Tibial nerve (tissue), 4 donors: Measurements from ENCODE around the gene NOSTRIN. TPM values are rescaled to one million over a fixed set of nuclear protein-coding genes. Genes with fewer than 3 reads are reported as not detected.
"Not testable (repeated sequence)": the region's sequence is repeated elsewhere in the genome, so short reads cannot be mapped to it uniquely, and the experiment has no call there.

Experiments
- DNase-seq, 2 donors: peaks; one replicate each; pipeline ENCODE4 v3.0.0-alpha.2; 2019; ENCODE audit warnings: low spot score in 2 of 2
- H3K27ac ChIP-seq, 4 donors: fragments of 200-600 bp; sonication (generic) in 3 of 4; one replicate each; pipeline ENCODE4 v1.5.1; 2017 to 2019; ENCODE audit warnings: mild to moderate bottlenecking in 1 of 4
- H3K27me3 ChIP-seq, 2 donors: fragments of 200-600 bp; sonication (generic) in 1 of 2; one replicate each; pipeline versions ENCODE4 v1.5.1 to v1.6.0; 2017 to 2019
- H3K36me3 ChIP-seq, 3 donors: fragments of 200-600 bp; sonication (generic); one replicate each; pipeline ENCODE4 v1.5.1; 2018 to 2019
- H3K4me1 ChIP-seq, 4 donors: fragments of 200-600 bp; sonication (generic) in 3 of 4; one replicate each; pipeline ENCODE4 v1.5.1; 2017 to 2019
- H3K4me3 ChIP-seq, 4 donors: fragments of 200-600 bp; sonication (generic) in 3 of 4; one replicate each; pipeline ENCODE4 v1.5.1; 2017 to 2019; ENCODE audit warnings: mild to moderate bottlenecking in 1 of 4, moderate library complexity in 1 of 4
- H3K9me3 ChIP-seq, 4 donors: fragments of 200-600 bp; sonication (generic) in 3 of 4; one replicate each; pipeline ENCODE4 v1.5.1; 2017 to 2019
- EP300 ChIP-seq, 2 donors: sonication (generic); formaldehyde crosslinking; IDR thresholded peaks; one replicate each; pipeline ENCODE4 v1.6.1; 2017; ENCODE audit warnings: antibody characterized with exemption in 2 of 2, mild to moderate bottlenecking in 1 of 2
- POLR2A ChIP-seq, 2 donors: fragments of 450-650 bp; IDR thresholded peaks; one replicate each; pipeline ENCODE4 v1.6.1; 2017; ENCODE audit warnings: antibody characterized with exemption in 2 of 2, mild to moderate bottlenecking in 2 of 2, moderate library complexity in 2 of 2
- WGBS, 2 donors: methylation state at CpG; one replicate each; pipeline ENCODE4 v1.1.5; 2018; 5-methylcytosine and 5-hydroxymethylcytosine counted together
- total RNA-seq, 4 donors: library from RNA; depleted of rRNA; stranded (reverse); fragments of >200 nt; gene quantifications; one replicate each; pipeline ENCODE4 v1.1.0, GENCODE V29; 2016
- TF ChIP-seq, protein P1 (sequence below), 5 experiments: fragments of 200-600 bp in 3 of 5; fragments of 450-650 bp in 2 of 5; sonication (generic) in 3 of 5; IDR thresholded peaks; one replicate each; pipeline ENCODE4 v1.5.1; 2016 to 2019; ENCODE audit warnings: antibody characterized with exemption in 5 of 5, mild to moderate bottlenecking in 3 of 5, moderate library complexity in 2 of 5

Gene NOSTRIN
- total RNA-seq, 4 donors from 2014 or later = 6.3 to 42.4 (median 24.4) TPM

GRCh38 chr2:168854651-168855050 lies 52.2 kb downstream of the NOSTRIN start:
- H3K36me3 ChIP-seq = no peaks in the 10 kb centered on the region
- 98% methylated on average over 5 of the region's 5 CpGs for WGBS, 2 donors
- H3K9me3 ChIP-seq = no peaks in the 10 kb centered on the region

DNA sequence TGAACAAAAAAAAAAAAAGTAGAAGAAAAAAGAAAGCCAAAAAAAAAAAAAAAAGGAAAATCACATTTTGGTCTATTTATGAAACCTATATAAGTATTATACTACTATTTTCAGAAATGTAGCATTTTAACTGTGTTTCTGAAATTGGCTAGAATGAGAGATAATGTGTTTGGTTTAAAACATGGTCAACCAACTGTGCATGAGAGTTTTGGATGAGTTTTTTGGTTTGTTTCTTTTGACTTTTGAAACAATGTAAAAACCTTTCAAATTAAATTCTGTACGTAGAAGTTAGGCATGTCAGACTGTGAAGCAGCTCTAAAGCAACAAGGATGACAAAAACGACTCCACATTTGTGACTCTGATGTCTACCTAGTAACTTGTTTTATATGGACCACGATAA lies 53.2 kb downstream of the NOSTRIN start:
- Histone ChIP-seq H3K9me3 (no peaks in the 10 kb centered on the region), H3K27me3 (no peaks in the 10 kb centered on the region), H3K36me3 (no peaks in the 10 kb centered on the region), H3K27ac (no peak overlapping the region), H3K4me1 (no peaks in the 10 kb centered on the region), H3K4me3 (no peak overlapping the region)
- no peak for DNase-seq
- 96 to 97% methylated on average over 3 of the region's 3 CpGs for WGBS, 2 donors
- no peak for TF ChIP-seq EP300 (IDR thresholded peaks at IDR 0.05)
- TF ChIP-seq POLR2A (IDR thresholded peaks at IDR 0.05) = no peak
- TF ChIP-seq, protein P1, sequence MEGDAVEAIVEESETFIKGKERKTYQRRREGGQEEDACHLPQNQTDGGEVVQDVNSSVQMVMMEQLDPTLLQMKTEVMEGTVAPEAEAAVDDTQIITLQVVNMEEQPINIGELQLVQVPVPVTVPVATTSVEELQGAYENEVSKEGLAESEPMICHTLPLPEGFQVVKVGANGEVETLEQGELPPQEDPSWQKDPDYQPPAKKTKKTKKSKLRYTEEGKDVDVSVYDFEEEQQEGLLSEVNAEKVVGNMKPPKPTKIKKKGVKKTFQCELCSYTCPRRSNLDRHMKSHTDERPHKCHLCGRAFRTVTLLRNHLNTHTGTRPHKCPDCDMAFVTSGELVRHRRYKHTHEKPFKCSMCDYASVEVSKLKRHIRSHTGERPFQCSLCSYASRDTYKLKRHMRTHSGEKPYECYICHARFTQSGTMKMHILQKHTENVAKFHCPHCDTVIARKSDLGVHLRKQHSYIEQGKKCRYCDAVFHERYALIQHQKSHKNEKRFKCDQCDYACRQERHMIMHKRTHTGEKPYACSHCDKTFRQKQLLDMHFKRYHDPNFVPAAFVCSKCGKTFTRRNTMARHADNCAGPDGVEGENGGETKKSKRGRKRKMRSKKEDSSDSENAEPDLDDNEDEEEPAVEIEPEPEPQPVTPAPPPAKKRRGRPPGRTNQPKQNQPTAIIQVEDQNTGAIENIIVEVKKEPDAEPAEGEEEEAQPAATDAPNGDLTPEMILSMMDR (IDR thresholded peaks at IDR 0.05) = no peak

More at GRCh38 chr2:168854651-168855050, 52.2 kb downstream of the NOSTRIN start:
- H3K4me3 ChIP-seq = no peak overlapping the region
- no peaks in the 10 kb centered on the region for H3K27me3 ChIP-seq
- no peak for DNase-seq
- no peak overlapping the region for H3K27ac ChIP-seq
- TF ChIP-seq, protein P1 (IDR thresholded peaks at IDR 0.05) = no peak
- no peak for TF ChIP-seq EP300 (IDR thresholded peaks at IDR 0.05)
- no peak for TF ChIP-seq POLR2A (IDR thresholded peaks at IDR 0.05)
- H3K4me1 ChIP-seq = no peaks in the 10 kb centered on the region

- Histone ChIP-seq H3K36me3 (peaks cover 0 to 8% (median 0%) of the 10 kb centered on the region in 3 donors), H3K4me1 (no peaks in the 10 kb centered on the region), H3K4me3 (no peak overlapping the region), H3K9me3 (no peaks in the 10 kb centered on the region), H3K27me3 (no peaks in the 10 kb centered on the region), H3K27ac (no peak overlapping the region)
- 97% methylated on average over 2 of the region's 2 CpGs for WGBS, 2 donors
- TF ChIP-seq EP300 (IDR thresholded peaks at IDR 0.05) (no peak), POLR2A (IDR thresholded peaks at IDR 0.05) (no peak)
- TF ChIP-seq, protein P1 (IDR thresholded peaks at IDR 0.05) = no peak
- DNase-seq = no peak
Observed at GRCh38 chr2:168858146-168858545, 55.7 kb downstream of the NOSTRIN start.

- H3K36me3 ChIP-seq = peaks cover 0 to 20% (median 0%) of the 10 kb centered on the region in 3 donors
- not testable (repeated sequence) for H3K27ac ChIP-seq, DNase-seq, H3K4me1 ChIP-seq, H3K27me3 ChIP-seq, H3K4me3 ChIP-seq, H3K9me3 ChIP-seq
- WGBS, 2 donors = 92 to 96% methylated on average over 1 of the region's 1 CpG
Observed at GRCh38 chr2:168867164-168867563, 64.7 kb downstream of the NOSTRIN start.

- WGBS, 2 donors = 100% methylated on average over 1 of the region's 1 CpG
- not testable (repeated sequence) for H3K9me3 ChIP-seq
Observed at GRCh38 chr2:168870369-168870768, 67.9 kb downstream of the NOSTRIN start.

GRCh38 chr2:168870824-168871223 lies 68.4 kb downstream of the NOSTRIN start:
- 98 to 99% methylated on average over 4 of the region's 4 CpGs for WGBS, 2 donors
- not testable (repeated sequence) for DNase-seq

More at GRCh38 chr2:168870369-168870768, 67.9 kb downstream of the NOSTRIN start:
- H3K4me1 ChIP-seq, DNase-seq, H3K36me3 ChIP-seq, H3K27me3 ChIP-seq, H3K4me3 ChIP-seq, H3K27ac ChIP-seq: not testable (repeated sequence)

More at GRCh38 chr2:168870824-168871223, 68.4 kb downstream of the NOSTRIN start:
- H3K4me3 ChIP-seq, H3K36me3 ChIP-seq, H3K4me1 ChIP-seq, H3K9me3 ChIP-seq, H3K27me3 ChIP-seq, H3K27ac ChIP-seq: not testable (repeated sequence)
